ENCODE measurements around the gene CALCOCO2. TPM values are rescaled to one million over a fixed set of nuclear protein-coding genes. Genes with fewer than 3 reads are reported as not detected.

Gene CALCOCO2
- polyA plus RNA-seq, 1 donor (not counting 4 experiments of a cell fraction or from before 2014, with no cell fraction given) = 76.0 TPM

DNA sequence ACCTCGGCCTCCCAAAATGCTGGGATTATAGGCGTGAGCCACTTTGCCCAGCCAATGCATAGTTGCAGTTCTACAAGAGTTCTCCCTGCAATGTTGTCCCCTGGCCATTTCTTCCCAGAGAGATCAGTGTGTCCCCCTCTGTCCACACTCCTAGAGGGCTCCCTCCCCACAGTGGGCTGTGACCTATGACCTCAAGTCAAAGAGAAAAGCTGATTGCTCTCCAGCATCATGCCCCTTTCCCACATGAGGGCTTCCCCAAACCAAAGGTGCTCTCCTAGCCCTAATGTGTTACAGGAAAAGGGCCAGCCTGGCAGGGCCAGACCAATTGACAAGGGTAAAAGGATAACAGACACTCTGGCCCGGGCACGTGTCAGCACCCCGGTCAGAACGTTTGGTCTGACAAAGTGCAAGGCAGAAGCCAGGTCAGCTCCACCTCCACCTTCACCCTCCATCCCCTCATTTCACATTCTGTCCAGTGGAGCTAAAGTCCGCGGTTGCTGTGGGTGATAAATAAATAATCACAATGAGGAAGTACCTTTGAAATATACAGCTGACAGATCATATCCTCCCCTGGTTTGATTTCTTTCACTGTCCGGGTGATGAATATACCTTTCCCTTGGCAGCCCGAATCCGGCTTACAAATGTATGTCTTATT is 31.6 kb upstream of the CALCOCO2 start:
- dilution Hi-C loops (cut with MboI; ENCODE audit: extremely low pct_ligation_motif_present, low sequenced_read_pairs) = no loop called here
- FAIRE-seq (no peak), DNase-seq (ENCODE audit: low read depth, low spot score) (no peak)
- no peaks in the 10 kb centered on the region for H3K9me3 ChIP-seq (ENCODE audit: control insufficient read depth, low read depth, low read length)
- H3K4me3 ChIP-seq (ENCODE audit: control insufficient read depth in 2 of 3, extremely low read depth in 1 of 3, insufficient read depth in 2 of 3, low read depth in 1 of 3, low read length in 3 of 3) = no peak overlapping the region
- no peak overlapping the region for H2AFZ ChIP-seq (ENCODE audit: control insufficient read depth, low read length)
- H3K79me2 ChIP-seq (ENCODE audit: control insufficient read depth, insufficient read depth, low read length) = no peaks in the 10 kb centered on the region
- H3K36me3 ChIP-seq (ENCODE audit: control insufficient read depth in 2 of 2, extremely low read depth in 1 of 2, insufficient read depth in 2 of 2, low read length in 2 of 2) = no peaks in the 10 kb centered on the region
- no peaks in the 10 kb centered on the region for H3K9me1 ChIP-seq (ENCODE audit: control insufficient read depth, extremely low read depth, insufficient read depth, low read length)
- H3K27ac ChIP-seq (ENCODE audit: control insufficient read depth, insufficient read depth, low read length) = no peak overlapping the region
- no peak overlapping the region for H3K9ac ChIP-seq (ENCODE audit: control insufficient read depth, extremely low read depth, insufficient read depth, low read length)
- no peaks in the 10 kb centered on the region for H3K4me1 ChIP-seq (ENCODE audit: control insufficient read depth, extremely low read depth, insufficient read depth, low read length)
- H3K27me3 ChIP-seq (ENCODE audit: control insufficient read depth, extremely low read depth, insufficient read depth, low read length) = peaks cover 17% of the 10 kb centered on the region
- no peak for TF ChIP-seq EZH2 (IDR thresholded peaks at IDR 0.05; ENCODE audit: low read length)
- TF ChIP-seq, protein P1, sequence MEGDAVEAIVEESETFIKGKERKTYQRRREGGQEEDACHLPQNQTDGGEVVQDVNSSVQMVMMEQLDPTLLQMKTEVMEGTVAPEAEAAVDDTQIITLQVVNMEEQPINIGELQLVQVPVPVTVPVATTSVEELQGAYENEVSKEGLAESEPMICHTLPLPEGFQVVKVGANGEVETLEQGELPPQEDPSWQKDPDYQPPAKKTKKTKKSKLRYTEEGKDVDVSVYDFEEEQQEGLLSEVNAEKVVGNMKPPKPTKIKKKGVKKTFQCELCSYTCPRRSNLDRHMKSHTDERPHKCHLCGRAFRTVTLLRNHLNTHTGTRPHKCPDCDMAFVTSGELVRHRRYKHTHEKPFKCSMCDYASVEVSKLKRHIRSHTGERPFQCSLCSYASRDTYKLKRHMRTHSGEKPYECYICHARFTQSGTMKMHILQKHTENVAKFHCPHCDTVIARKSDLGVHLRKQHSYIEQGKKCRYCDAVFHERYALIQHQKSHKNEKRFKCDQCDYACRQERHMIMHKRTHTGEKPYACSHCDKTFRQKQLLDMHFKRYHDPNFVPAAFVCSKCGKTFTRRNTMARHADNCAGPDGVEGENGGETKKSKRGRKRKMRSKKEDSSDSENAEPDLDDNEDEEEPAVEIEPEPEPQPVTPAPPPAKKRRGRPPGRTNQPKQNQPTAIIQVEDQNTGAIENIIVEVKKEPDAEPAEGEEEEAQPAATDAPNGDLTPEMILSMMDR (optimal IDR thresholded peaks at IDR 0.05 in 1 of 3, IDR thresholded peaks at IDR 0.05 in 1 of 3, conservative IDR thresholded peaks at IDR 0.05 in 1 of 3; ENCODE audit: extremely low read depth in 1 of 3, insufficient read depth in 2 of 3, low read length in 3 of 3) = no peak
- H3K4me2 ChIP-seq (ENCODE audit: control insufficient read depth, extremely low read depth, insufficient read depth, low read depth, low read length) = no peak overlapping the region
- no peaks in the 10 kb centered on the region for H4K20me1 ChIP-seq (ENCODE audit: control insufficient read depth, extremely low read depth, insufficient read depth, low read length)

DNA sequence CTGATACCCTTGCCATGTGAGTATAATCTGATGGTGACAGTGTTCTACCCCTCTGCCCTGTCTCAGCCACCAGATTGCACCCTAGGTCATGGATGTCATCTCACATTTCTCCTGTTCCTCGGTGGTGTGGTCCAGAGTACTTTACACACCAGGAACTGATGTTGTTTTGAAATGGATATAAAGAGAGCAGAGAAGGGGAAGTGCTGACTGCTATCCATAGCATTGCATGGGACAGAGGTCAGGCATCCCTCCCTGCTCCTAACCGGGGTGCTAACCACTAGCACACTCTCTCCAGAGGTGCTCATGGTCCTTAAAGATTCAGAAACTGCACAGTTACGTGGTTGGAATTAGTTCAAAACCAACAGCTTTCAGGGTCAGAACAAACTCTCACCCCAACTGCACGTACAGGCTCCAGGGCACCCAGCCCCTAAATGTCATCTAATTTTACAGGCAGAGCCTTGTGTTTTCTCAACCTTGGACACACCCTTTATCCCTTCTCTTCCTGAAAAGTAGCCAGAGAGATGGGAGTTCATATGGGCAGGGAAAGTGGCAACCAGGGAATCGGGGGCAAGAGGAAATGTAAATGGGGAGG is 30.1 kb upstream of the CALCOCO2 start:
- Histone ChIP-seq H3K9me1 (ENCODE audit: control insufficient read depth, extremely low read depth, insufficient read depth, low read length) (no peaks in the 10 kb centered on the region), H3K9me3 (ENCODE audit: control insufficient read depth, low read depth, low read length) (no peaks in the 10 kb centered on the region), H3K27ac (ENCODE audit: control insufficient read depth, insufficient read depth, low read length) (no peak overlapping the region), H3K4me1 (ENCODE audit: control insufficient read depth, extremely low read depth, insufficient read depth, low read length) (no peaks in the 10 kb centered on the region), H3K27me3 (ENCODE audit: control insufficient read depth, extremely low read depth, insufficient read depth, low read length) (peaks cover 14% of the 10 kb centered on the region), H3K79me2 (ENCODE audit: control insufficient read depth, insufficient read depth, low read length) (no peaks in the 10 kb centered on the region), H3K4me3 (ENCODE audit: control insufficient read depth in 2 of 3, extremely low read depth in 1 of 3, insufficient read depth in 2 of 3, low read depth in 1 of 3, low read length in 3 of 3) (no peak overlapping the region), H2AFZ (ENCODE audit: control insufficient read depth, low read length) (no peak overlapping the region), H3K9ac (ENCODE audit: control insufficient read depth, extremely low read depth, insufficient read depth, low read length) (no peak overlapping the region), H3K4me2 (ENCODE audit: control insufficient read depth, extremely low read depth, insufficient read depth, low read depth, low read length) (no peak overlapping the region), H4K20me1 (ENCODE audit: control insufficient read depth, extremely low read depth, insufficient read depth, low read length) (no peaks in the 10 kb centered on the region), H3K36me3 (ENCODE audit: control insufficient read depth in 2 of 2, extremely low read depth in 1 of 2, insufficient read depth in 2 of 2, low read length in 2 of 2) (no peaks in the 10 kb centered on the region)
- no peak for TF ChIP-seq EZH2 (IDR thresholded peaks at IDR 0.05; ENCODE audit: low read length)
- TF ChIP-seq, protein P1 (optimal IDR thresholded peaks at IDR 0.05 in 1 of 3, IDR thresholded peaks at IDR 0.05 in 1 of 3, conservative IDR thresholded peaks at IDR 0.05 in 1 of 3; ENCODE audit: extremely low read depth in 1 of 3, insufficient read depth in 2 of 3, low read length in 3 of 3) = no peak
- FAIRE-seq = no peak
- no peak for DNase-seq (ENCODE audit: low read depth, low spot score)
- dilution Hi-C loops (cut with MboI; ENCODE audit: extremely low pct_ligation_motif_present, low sequenced_read_pairs) = no loop called here
